HK-2 (cell line): ENCODE results near the gene PRCC.
"Not testable (repeated sequence)": the region's sequence is repeated elsewhere in the genome, so short reads cannot be mapped to it uniquely, and the experiment has no call there.

Source experiments
- DNase-seq: peaks from one replicate; pipeline ENCODE4 v3.0.0-alpha.2; 2018; ENCODE audit not compliant: unreplicated experiment

Gene PRCC

DNA sequence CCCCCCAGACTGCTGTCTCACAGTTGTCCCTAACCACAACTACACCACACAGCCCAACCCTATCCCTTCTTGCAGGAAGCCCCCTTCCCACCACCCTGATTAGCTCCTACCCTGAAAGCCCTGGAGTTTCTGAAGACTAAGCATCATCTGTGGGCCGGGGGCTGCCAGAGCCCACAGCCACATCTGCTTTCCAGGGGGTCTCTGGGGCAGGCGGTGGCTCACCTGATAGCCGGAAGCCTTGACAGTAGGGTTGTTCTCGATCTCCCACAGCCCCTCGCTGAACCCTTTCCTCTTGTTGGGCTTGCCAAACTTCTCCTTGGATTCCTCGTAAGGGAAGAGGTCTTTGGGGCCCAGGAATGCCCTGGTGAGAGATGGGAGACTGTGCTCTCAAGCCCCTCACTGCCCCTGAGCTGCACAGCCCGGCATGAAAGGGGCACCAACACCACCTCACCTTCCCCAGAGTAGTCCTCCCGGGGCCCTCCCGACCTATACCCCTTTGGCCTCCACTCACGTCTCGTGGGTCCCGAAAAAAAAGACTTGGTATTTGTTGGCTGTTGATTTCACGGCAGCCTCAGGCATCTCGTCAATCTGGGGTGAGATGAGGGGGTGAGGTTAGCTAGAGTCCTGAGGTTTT, 22.4 kb upstream of the PRCC start:
- DNase-seq = no peak

GRCh38 chr1:156745881-156746280, 21.5 kb upstream of the PRCC start:
- DNase-seq = no peak

DNA sequence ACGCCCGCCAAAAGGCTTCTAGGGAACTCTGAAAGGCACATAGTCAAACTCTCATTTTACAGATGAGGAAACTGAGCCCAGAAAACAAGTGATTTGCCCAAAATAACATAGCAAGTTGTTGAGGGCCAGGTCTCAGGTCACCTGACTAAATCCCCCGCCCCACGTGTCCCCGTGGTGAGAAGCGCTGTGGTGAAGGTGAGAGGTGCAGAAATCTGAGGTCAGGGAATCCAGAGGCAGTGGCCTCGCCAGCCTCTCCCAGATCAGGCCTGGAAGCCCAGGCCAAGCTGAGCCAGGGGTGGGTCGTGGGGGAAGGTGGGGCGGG, 21.0 kb upstream of the PRCC start:
- DNase-seq = no peak

GRCh38 chr1:156746728-156747631, 20.4 kb upstream of the PRCC start:
- DNase-seq = peak; percentile 97

GRCh38 chr1:156747742-156748669, 19.3 kb upstream of the PRCC start:
- DNase-seq = peak; percentile 24

DNA sequence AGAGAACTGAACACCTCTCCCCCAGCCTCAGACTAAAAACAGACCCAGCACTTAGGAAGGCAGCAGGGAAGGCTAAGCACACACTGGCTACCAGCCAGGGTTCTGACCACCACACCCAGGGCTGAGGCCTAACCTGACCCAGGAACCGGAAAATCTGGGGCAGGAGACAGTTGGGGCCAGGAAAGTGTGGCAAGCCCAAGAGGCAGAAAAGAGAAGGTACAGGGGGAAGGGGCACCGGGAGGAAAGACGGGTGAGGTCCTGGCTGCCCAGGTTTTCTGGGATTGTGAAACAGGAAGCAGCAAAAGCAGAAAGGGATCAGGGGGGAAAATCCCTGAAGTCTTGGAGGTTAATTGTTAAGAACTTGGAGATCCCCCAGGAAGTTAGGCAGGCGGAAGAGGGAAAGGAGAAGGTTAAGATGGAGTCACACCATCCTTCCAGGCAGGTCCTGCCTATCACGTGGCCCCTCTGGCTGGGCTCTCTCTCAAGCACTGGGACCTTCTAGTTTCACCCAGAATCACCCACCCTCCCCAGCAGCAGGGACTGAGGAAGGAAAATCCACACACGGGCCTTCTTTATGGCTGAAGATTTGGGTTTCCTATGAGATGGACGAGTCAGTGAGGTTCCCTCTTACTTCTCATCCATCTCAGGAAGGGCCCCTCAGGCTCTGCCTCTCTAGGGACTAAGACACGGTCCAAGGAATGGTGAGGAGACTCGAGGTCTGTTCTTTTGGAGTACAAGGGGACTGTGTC, 18.5 kb upstream of the PRCC start:
- DNase-seq = peak; percentile 76

DNA sequence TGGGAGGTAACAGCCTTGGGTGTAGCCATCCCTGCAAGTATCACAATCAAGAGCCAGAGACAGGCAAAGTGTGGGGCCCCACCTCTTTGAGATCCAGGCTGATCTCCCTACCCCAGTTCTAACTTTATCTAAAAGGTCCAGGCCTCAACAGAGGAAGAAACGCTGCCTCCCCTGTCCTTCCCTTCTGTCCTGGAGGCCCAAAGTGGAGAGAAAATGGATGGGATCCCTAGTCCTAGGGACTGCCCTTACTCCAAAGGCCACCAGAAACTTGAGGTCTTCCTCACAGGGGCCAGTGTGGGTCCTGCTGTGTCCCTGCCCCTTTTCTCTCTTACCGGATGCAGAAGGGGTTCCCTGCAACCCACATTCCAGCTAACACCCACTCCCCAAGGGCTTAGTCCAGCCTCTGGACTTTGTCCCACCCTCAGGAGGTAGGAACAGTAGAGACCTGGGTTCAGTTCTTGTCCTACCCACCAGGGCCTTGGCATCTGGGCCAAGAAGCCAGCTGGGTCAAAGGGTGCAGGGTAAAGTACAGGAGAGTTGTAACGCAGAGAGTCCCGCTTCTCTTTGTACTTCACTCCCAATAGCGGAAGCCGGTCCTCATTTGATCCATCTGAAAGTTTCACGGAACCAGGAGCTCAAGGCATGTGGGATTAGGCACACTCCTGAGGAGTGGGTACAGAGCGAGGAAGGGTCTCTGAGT, 17.8 kb upstream of the PRCC start:
- DNase-seq = peak; percentile 35

- DNase-seq = peak; percentile 48
Measured at GRCh38 chr1:156750191-156750672, 17.1 kb upstream of the PRCC start.

DNA sequence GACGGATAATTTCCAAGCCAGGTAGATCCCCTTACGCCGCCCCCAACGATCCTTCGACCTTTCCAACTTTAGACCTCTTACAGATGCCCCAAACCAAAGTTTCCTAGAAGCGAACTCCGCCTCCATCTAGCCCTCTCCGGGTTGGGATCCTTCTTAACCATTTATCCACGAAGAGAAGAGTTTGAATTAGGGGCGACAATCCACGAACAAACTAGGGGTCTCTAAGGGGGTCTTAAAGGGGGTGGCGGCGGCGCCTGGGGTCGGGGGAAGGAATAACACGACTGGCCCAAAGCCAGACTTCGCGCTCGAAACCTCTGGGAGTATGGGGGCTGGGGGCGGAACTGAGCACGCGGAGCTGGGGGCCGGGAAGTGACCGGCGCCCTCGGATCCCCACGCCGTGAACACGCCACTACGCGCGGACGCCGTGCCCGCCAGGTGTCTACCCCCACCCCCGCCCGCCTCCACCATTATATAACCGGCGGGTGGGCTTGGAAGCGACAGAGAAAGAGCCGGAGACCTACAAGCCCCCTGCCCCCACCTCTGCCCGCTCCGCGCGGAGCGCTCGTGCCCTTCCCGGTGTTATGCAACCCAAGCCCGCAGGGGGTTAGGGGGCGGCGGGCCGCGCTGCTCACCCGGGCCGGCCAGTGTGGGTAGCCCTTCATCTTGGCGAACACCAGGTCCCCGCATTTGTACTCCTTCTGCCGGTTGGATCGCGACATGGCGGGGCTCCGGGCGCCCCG, 16.5 kb upstream of the PRCC start:
- DNase-seq = peak; percentile 44

DNA sequence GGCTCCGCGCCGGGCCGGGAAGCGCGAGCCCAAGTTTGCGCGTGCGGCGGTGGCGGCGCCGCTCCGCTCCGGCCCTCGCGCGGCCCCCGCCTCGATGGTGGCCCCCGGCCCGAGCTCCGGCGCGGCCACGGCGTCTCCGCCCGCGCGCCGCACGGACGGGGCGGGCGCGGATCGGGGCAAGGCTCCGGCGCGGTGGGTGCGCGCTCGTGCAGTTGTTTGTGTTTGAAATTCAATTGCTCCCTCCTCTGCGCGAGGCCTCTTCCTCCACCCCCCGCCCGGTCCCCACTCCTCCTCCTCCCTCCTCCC, 15.9 kb upstream of the PRCC start, which contains the start of gene HDGF:
HDGF (minus strand) TSS at position 225 of the 306 bp plus-strand sequence. CDS start 246 bp downstream, outside the sequence.
- DNase-seq = no peak

- DNase-seq = peak; percentile 98
Measured at GRCh38 chr1:156751757-156752481, 15.4 kb upstream of the PRCC start.

DNA sequence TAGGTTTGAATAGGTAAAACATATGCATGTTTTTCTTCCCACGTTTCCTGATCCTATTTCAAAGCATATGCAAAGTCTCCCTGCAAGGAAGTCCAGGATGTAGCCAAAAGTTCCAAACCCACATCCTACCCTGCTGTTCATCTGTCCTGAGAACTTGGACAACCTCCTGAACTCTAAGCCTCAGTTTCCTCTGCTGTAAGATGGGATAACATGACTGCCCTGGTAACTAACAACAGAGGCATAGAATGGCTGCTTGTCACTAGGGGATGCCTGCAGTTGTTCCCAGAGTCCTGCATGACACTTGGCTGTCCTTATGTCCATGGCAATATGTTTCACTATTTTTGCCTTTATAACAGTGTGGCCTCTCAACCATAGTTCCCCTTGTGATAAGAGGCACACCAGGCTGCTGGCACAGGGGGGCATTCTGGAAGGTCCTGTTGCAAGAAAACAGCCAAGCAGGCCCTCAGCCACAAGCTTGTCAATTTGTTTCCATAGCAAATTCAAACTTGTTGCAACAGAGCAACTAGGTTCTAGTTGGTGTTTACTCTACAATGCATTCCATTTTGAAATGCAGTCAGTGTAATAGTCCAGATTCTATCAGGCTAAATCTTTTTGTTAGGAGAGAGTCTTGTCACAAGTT, 14.4 kb upstream of the PRCC start:
- DNase-seq = no peak

GRCh38 chr1:156754219-156754618, 13.1 kb upstream of the PRCC start:
- no peak for DNase-seq

- DNase-seq = no peak
Measured at GRCh38 chr1:156755527-156755950, 11.8 kb upstream of the PRCC start.

DNA sequence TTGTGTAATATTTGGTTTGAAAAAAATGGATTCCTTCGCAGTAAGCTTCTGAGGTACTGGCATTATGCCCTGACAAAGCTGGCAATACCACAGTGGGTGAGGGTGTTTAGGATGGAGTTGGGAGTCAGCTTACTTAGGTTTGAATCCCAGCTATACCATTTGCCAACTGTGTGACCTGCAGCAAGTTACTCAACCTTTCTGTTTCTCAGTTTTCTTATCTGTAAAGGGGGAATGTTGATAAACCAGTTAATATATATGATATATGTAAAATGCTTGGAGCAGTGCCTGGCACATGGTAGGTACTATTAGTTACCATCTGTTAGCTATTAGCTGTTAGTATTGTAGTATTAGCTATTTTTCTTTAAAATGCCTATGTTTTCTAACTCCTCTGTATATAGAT, 11.0 kb upstream of the PRCC start:
- no peak for DNase-seq

- not testable (repeated sequence) for DNase-seq
Measured at GRCh38 chr1:156757572-156758253, 9.6 kb upstream of the PRCC start.

DNA sequence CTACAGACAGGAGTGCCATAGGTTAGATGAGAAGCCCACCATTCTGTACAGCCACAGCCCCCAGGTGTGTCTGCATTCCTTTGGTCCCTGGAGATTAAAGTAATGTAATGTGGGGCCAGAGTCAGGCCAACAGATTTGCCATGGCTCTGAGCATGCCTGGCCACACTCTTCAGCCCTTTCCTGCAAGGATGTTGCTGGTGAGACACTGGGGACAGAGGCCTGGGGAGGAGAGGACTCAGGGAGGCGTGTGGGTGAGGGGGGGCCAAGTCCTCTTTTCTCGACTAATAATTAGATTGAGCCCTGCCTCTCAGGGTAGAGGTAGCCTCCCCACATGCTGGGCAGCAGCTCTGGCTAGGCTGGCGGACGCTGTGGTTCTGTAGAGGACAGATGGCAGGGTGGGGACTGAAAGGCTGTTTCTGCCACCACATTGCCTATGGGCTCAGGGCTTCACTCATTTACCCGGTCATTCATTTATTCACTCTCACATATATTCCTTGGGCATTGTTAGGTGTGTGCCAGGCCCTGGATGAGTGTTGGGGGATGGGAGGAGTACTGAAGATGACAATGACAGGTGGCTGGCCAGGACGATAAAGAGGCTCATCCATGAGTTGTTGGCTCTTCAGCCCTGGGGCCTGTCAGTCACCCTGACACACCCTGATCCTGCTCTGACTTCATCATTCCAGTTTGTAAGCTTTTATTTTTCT, 7.1 kb upstream of the PRCC start:
- no peak for DNase-seq

- DNase-seq = no peak
Measured at GRCh38 chr1:156760796-156761104, 6.6 kb upstream of the PRCC start.
